ENCODE measurements around the gene CD79A.
"Not testable (repeated sequence)": the region's sequence is repeated elsewhere in the genome, so short reads cannot be mapped to it uniquely, and the experiment has no call there.

Gene CD79A

DNA sequence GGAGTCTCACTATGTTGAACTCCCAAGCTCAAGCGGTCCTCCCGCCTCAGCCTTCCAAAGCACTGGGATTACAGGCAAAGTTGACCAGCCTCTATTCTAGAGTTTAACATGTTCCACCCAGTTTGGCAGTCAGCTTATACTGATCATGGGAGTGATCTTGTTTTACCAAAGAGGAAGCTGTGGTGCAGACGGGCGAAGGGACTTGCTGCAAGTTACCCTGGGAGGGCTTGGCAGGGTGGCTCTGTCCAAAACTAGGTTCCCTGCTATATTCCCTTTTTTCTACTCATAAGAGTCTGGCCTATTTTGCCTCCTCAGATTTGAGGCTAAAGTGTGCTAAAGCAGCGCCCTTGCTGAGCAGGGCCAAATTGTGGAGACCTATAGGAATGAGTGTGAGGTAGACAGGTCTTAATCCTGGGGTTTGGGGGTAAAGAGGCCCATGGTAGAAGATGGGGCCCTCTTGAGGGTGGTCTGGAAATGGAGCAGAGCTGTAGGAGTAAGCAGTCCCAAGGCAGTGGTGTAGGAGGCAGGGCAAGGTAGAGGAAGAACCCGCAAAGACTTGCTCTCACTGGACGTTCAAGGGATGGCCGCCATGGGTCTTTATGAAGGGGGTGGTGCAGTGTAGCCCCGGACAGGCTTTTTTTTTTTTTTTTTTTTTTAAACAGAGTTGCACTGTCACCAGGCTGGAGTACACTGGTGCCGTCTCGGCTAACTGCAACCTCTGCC lies 13.7 kb upstream of the CD79A start:
- no peak for DNase-seq

DNA sequence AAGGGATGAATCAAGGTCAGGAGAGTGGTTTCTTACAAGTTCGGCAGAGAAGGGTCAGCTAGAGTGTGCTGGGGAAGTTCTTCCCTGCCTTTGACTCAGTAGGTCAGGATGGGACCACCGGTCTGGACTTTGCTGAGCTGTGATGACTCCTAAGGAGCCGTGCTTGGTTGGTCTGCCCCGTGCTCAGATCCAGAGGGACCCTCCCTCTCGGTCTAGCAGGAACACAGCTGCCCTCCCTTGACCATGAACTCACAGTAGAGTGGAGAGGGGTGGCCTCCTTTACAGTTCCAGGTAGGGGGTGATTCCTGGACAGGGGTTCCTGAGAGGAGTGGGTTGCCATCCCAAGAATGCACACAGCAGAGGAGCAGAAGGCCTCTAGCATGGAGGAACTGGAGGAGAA lies 12.7 kb upstream of the CD79A start:
- DNase-seq: no peak

DNA sequence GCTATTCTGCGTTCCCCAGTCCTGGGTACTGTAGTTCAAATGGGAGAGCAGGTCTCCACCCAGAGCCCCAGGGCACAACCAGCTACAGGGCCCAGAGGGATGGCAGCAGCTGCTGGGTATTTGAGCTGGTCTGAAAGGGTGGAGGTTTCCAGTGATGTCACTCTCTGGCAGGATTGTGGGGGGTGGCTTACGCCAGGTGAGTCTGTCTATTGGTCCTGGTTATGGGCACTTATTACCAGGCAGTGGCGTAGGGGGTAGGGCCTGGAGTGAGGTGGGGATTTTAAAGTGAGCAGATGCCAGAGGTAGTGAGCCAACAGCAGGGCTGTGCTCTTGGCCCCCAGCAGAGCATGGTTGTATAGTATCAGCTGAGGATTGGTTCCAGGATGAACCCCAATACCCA lies 10.8 kb upstream of the CD79A start:
- no peak for DNase-seq

GRCh38 chr19:41868120-41868988 lies 8.7 kb upstream of the CD79A start:
- DNase-seq: no peak

GRCh38 chr19:41868989-41869300 lies 8.1 kb upstream of the CD79A start:
- no peak for DNase-seq

DNA sequence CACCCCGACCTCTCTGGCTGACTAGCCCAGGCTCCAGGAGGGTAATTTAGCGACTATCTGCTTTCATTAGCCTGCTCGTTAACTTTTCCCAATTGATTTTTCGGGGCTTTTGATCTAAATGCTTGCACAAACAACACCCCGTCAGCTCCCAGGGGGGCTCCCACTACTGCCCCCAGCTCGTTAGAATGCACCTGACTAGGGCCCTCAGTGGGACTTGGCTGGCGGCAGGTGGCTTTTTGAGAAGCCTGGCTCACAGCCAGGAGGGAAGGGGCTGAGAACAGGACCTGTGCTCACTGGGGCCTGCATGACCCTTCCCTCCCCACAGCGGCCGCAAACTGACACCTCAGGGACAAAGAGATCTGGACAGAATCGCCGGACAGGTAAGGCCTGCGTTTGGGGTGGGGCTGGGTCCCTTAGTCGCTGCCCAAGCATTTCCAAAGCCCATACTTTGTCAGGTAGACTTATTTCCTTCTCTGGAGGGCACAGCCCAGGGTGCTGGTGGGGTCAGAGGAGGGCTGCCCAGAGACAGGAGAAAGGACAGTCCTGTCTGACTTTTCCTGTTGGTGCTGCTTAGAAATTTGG lies 7.6 kb upstream of the CD79A start:
- no peak for DNase-seq

GRCh38 chr19:41870401-41870873 lies 6.6 kb upstream of the CD79A start:
- no peak for DNase-seq

- DNase-seq: peak; percentile 67
Observed at GRCh38 chr19:41871573-41872383, 5.3 kb upstream of the CD79A start.

GRCh38 chr19:41872384-41872774 lies 4.7 kb upstream of the CD79A start:
- no peak for DNase-seq

DNA sequence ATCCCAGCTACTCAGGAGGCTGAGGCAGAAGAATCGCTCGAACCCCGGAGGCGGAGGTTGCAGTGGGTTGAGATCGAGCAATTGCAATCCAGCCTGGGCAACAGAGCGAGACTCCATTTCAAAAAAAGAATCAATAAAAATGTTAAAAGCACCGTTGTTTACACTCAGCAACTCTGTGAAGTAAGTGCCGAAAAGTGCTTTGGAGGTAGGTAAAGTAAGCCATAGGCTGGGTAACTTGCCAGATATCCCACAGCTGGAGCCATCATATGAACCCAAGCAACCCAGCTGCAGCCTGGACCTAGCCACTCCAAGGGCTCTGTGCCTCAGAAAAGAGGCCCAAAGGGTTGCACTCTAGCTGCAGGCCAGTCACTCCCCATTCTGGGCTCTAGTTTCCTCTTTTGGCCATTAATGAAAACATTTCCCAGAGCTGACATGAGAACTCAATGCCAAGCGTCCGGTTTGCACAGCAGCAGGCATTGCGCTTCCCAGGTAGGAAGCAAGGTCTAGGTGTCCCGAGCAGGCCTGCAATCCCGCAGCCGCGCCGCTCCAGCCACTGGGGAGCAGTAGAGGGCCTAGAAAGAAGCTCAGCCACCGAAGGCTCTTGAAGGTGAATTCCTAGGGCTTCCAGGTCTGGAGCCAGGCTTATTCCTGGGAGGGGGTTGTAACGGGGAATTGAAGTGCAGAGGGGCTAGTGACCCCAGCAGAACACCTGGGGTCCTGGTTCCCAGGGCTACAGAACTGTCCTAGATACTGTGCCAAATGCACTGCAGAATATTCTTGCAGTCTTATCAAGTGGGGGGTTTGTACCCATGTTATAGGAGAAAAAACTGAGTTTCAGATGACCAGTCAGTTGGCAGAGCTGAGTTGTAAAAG lies 4.1 kb upstream of the CD79A start:
- peak; percentile 60 for DNase-seq

DNA sequence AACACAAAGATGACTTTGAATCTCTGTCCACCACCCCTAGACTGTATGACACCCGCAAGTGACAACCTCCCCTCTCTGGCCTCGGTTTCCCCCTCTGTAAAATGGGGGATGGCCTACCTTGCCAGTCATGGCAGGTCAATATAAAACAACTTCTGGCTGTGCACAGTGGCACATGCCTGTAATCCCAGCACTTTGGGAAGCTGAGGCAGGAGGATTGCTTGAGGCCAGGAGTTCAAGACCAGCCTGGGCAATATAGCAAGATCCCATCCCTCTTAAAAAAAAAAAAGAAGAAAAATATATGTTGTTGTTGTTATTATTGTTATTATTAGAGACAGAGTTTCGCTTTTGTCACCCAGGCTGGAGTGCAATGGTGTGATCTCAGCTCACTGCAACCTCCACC lies 1.1 kb upstream of the CD79A start:
- not testable (repeated sequence) for DNase-seq

GRCh38 chr19:41877916-41878905 lies 1.1 kb downstream of the CD79A start:
- DNase-seq: no peak

DNA sequence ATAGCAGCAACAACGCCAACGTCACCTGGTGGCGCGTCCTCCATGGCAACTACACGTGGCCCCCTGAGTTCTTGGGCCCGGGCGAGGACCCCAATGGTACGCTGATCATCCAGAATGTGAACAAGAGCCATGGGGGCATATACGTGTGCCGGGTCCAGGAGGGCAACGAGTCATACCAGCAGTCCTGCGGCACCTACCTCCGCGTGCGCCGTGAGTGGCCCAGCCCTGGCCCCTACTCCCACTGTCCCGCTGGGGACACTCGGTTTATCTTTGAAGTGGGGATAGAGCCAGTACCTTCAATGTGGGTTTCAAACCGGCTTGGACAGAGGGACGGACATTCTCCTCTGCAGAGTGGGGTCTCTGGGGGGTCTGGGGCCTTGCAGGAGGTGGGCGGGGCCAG lies 2.0 kb downstream of the CD79A start:
- DNase-seq: no peak

DNA sequence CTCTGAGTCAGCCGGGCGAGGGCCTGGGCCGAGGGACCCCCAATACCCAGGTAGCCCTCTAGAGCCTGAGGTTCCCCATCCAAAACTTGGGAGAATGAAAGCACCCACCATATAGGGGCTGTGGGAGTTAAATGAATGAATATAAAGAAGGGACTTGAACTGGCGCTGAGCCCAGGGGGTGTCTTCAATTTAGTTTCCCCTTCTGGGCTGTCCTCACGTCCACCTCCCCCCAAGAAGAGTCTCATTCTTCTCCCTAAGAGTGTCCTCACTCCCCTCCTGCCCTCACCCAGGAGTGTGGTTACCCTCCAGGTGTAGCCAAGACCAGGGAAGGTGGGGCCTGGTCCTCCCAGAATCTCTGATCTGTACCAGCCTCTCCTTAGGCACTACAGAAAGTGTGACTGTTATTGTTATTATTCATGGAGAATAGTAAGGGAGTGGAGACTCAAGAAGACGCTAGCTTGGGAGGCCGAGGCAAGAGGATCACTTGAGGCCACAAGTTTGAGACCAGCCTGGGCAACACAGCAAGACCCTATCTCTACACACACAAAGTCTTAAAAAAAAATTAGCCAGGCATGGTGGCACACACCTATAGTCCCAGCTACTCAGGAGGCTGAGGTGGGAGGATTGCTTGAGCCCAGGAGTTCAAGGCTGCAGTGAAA lies 2.7 kb downstream of the CD79A start:
- no peak for DNase-seq

DNA sequence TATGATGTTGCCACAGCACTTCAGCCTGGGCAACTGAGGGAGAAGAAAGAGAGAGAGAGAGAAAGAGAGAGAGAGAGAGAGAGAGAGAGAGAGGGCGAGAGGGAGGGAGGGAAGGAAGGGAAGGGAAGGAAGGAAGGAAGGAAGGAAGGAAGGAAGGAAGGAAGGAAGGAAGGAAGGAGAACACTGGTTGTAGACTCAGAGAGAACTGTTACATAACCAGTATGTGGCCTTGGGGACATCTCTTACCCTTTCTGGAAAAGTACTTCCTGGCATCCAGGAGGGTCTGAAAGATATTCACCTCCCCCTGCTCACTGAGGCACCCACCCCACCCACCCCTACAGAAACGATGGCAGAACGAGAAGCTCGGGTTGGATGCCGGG lies 3.2 kb downstream of the CD79A start:
- DNase-seq: no peak

- DNase-seq: peak; percentile 69
Observed at GRCh38 chr19:41882568-41883462, 5.7 kb downstream of the CD79A start, which contains the start of gene ARHGEF1. ARHGEF1 (plus strand) TSS chr19:41883184; CDS start chr19:41888083, 4,899 bp downstream.

- no peak for DNase-seq
Observed at GRCh38 chr19:41883463-41883820, 6.4 kb downstream of the CD79A start.

- peak; percentile 92 for DNase-seq
Observed at GRCh38 chr19:41883821-41884733, 7.0 kb downstream of the CD79A start.
